BJ (cell line): ENCODE data around the gene PDE4A. TPM values are rescaled to one million over a fixed set of nuclear protein-coding genes. Genes with fewer than 3 reads are reported as not detected.

ENCODE experiments used
- CTCF ChIA-PET: fragments of 350-600 bp; formaldehyde crosslinking; extraction: SDS; loops from one replicate; lab custom pipeline; 2021; ENCODE audit warnings: antibody characterized with exemption, inconsistent platforms; lab: Yijun Ruan, JAX
- POLR2A ChIA-PET: fragments of 300-600 bp; sonication (Branson Sonifier 250); formaldehyde crosslinking; extraction: SDS; loops from one replicate; lab custom pipeline; 2021; ENCODE audit warnings: antibody characterized with exemption; lab: Charles Lee
- DNase-seq: peaks from one replicate; pipeline ENCODE4 v3.0.0-alpha.2; 2011; ENCODE audit warnings: low read depth
- H3K27me3 ChIP-seq: 2 replicates; pipeline ENCODE4 v1.6.0; 2011; ENCODE audit warnings: low read length; ENCODE audit not compliant: control insufficient read depth, insufficient read depth
- H3K36me3 ChIP-seq: 2 replicates; pipeline ENCODE4 v1.5.1; 2011; ENCODE audit warnings: low read length; ENCODE audit not compliant: control insufficient read depth, insufficient read depth
- H3K4me3 ChIP-seq: 2 replicates; pipeline ENCODE4 v1.5.1; 2011; ENCODE audit warnings: low read depth, mild to moderate bottlenecking, control low read depth, low read length
- CTCF ChIP-seq: IDR thresholded peaks from 2 replicates; pipeline ENCODE4 v1.5.1; 2011; ENCODE audit warnings: low read depth, mild to moderate bottlenecking, control low read depth, inconsistent platforms, low read length, moderate library complexity; ENCODE audit not compliant: insufficient read depth
- polyA plus RNA-seq: library from polyadenylated mRNA; depleted of rRNA; stranded (reverse); fragments of >200 nt; gene quantifications from 2 replicates; pipeline ENCODE4 v1.2.3, GENCODE V29; 2011

PDE4A gene
- polyA plus RNA-seq, 1 experiment, result 4.2 TPM

DNA sequence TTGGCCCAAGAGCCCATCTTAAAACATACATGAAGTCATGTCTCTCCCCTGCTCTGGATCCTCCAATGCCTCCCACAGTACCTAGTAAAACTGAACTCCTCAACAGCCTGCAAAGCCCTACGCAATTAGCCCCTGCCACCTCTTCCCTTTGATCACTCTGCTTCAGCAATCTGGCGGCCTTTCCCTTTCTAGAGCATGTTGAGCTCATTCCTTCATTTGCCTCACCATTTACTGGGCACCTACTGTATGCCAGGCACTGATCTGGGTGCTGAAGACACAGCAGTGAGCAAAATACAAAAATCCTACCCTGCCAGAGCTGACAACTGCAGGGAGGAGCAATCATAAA is 79.9 kb downstream of the PDE4A start:
- Histone ChIP-seq H3K36me3 (peaks cover 13% of the 10 kb centered on the region), H3K4me3 (no peak overlapping the region), H3K27me3 (no peaks in the 10 kb centered on the region)
- POLR2A ChIA-PET, result interaction anchor here (0.6 kb wide), 1 partner anchor 42 kb away, joined by 4 read pairs; no protein-coding TSS in a partner anchor
- TF ChIP-seq CTCF, result no peak
- no peak for DNase-seq
- CTCF ChIA-PET, result interaction anchor here (2.1 kb wide), 1 partner anchor 9 kb away, joined by 7 read pairs; no protein-coding TSS in a partner anchor

GRCh38 chr19:10501971-10502523 is 81.7 kb downstream of the PDE4A start:
- 0 out of 2 replicates have a peak, but pooled peaks have one; percentile 5 for TF ChIP-seq CTCF

GRCh38 chr19:10502524-10503001 is 82.2 kb downstream of the PDE4A start:
- POLR2A ChIA-PET, result no interaction called here
- H3K27me3 ChIP-seq, result no peaks in the 10 kb centered on the region
- peak overlapping the region; percentile 97 for H3K4me3 ChIP-seq
- CTCF ChIA-PET, result interaction anchor here (0.6 kb wide), 1 partner anchor 70 kb away, joined by 3 read pairs; no protein-coding TSS in a partner anchor
- peaks cover 11% of the 10 kb centered on the region for H3K36me3 ChIP-seq
- DNase-seq, result no peak
- TF ChIP-seq CTCF, result no peak

More at GRCh38 chr19:10501971-10502523, 81.7 kb downstream of the PDE4A start:
- ChIA-PET CTCF (interaction anchor here (2.1 kb wide), 1 partner anchor 10 kb away, joined by 7 read pairs; no protein-coding TSS in a partner anchor), POLR2A (no interaction called here)
- Histone ChIP-seq H3K27me3 (no peaks in the 10 kb centered on the region), H3K36me3 (peaks cover 11% of the 10 kb centered on the region), H3K4me3 (peak overlapping the region; percentile 97)
- DNase-seq, result no peak

- H3K36me3 ChIP-seq, result peaks cover 11% of the 10 kb centered on the region
- H3K27me3 ChIP-seq, result no peaks in the 10 kb centered on the region
- ChIA-PET CTCF (interaction anchor here (0.6 to 1.5 kb wide), 3 partner anchors 69 to 76 kb away, joined by 3 to 4 read pairs (median 3); no protein-coding TSS in a partner anchor), POLR2A (interaction anchor here (0.7 kb wide), 1 partner anchor 9 kb away, joined by 3 read pairs; no protein-coding TSS in a partner anchor)
- H3K4me3 ChIP-seq, result peak within 1 kb of the TSS; percentile 97
- DNase-seq, result no peak
- TF ChIP-seq CTCF, result no peak
Observed at GRCh38 chr19:10503002-10503789, 82.9 kb downstream of the PDE4A start, which contains the start of gene KEAP1. KEAP1 (minus strand) TSS chr19:10503356; CDS start chr19:10500033, 3,323 bp downstream.
